Measurements from ENCODE around the gene CCDC174. TPM values are rescaled to one million over a fixed set of nuclear protein-coding genes. Genes with fewer than 3 reads are reported as not detected.

The CCDC174 gene
- total and polyA plus RNA-seq, 2 donors (not counting 3 experiments of a cell fraction or from before 2014, with no cell fraction given) = 4.7 to 16.6 TPM

DNA sequence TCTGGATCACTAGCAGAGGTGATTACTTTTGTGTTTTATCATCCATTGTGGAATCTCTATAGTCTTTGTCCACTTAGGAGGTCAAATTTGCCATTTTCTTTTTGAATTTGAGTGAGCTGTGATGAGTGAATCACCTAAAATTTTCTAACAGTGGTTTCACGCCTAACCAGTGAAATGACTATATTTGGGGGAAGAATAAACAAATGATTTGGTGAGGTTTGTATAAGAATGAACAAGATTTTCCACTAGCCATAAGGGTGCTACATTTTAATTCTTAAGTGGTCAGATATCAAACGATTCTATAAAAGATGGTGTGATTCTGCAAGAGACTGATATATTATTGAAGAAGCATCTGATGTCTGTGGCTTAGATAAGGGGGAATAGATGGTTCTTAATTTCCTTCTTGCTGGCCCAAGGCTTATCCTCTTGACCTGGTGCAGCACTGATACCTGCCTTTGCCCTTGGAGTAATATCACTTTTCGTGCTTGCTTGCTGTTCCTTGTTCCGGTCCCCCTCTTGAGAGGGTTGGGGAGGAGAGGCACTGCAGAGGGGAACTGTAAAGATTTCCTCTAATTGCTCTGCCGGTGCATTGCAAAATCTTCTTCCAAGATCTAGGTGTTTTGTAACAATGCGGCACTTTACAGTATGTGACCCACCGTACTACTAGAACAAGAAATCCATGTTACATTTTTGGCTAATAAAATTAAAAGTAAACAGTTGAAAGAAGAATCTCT is 37.9 kb downstream of the CCDC174 start:
- Histone ChIP-seq H3K4me3 (replicated peaks in 1 of 3; ENCODE audit: insufficient read depth in 1 of 3, low read depth in 1 of 3, low read length in 3 of 3) (no peak overlapping the region), H4K20me1 (replicated peaks; ENCODE audit: control insufficient read depth, extremely low read depth, insufficient read depth, low read length) (no peaks in the 10 kb centered on the region), H2AFZ (ENCODE audit: low read depth, low read length) (no peak overlapping the region), H3K36me3 (ENCODE audit: control insufficient read depth in 2 of 2, extremely low read depth in 1 of 2, insufficient read depth in 2 of 2, low read length in 2 of 2) (no peaks in the 10 kb centered on the region), H3K4me1 (ENCODE audit: control insufficient read depth, extremely low read depth, insufficient read depth, low read length) (no peaks in the 10 kb centered on the region), H3K9me1 (replicated peaks; ENCODE audit: control insufficient read depth, extremely low read depth, insufficient read depth, low read length) (no peaks in the 10 kb centered on the region), H3K27me3 (ENCODE audit: control insufficient read depth in 2 of 2, insufficient read depth in 2 of 2, low read length in 2 of 2) (peaks cover 4 to 5% of the 10 kb centered on the region in 2 experiments), H3K9ac (replicated peaks; ENCODE audit: extremely low read depth, insufficient read depth, low read length) (no peak overlapping the region), H3K4me2 (ENCODE audit: insufficient read depth, low read length) (no peak overlapping the region), H3K79me2 (ENCODE audit: control insufficient read depth, insufficient read depth, low read length) (no peaks in the 10 kb centered on the region), H3K9me3 (replicated peaks; ENCODE audit: control insufficient read depth, insufficient read depth, low read length) (no peaks in the 10 kb centered on the region), H3K27ac (ENCODE audit: insufficient read depth, low read depth, low read length) (no peak overlapping the region)
- BruUV-seq (replicated peaks) = no TSS peak
- intact Hi-C loops (cut with micrococcal nuclease) = no loop called here
- TF ChIP-seq GATA2 (IDR thresholded peaks at IDR 0.05; ENCODE audit: insufficient read depth, insufficient read length, low read depth, low read length) = no peak
- no peak for TF ChIP-seq POLR2A (IDR thresholded peaks at IDR 0.05; ENCODE audit: low read depth, low read length)
- no peak for TF ChIP-seq MYC (IDR thresholded peaks at IDR 0.05; ENCODE audit: low read depth, low read length)
- TF ChIP-seq EZH2 (IDR thresholded peaks at IDR 0.05; ENCODE audit: borderline replicate concordance, low read depth, low read length, severe bottlenecking) = no peak
- no peak for TF ChIP-seq POLR2AphosphoS5 (IDR thresholded peaks at IDR 0.05; ENCODE audit: insufficient read depth, low read depth, low read length)
- TF ChIP-seq, protein P1, sequence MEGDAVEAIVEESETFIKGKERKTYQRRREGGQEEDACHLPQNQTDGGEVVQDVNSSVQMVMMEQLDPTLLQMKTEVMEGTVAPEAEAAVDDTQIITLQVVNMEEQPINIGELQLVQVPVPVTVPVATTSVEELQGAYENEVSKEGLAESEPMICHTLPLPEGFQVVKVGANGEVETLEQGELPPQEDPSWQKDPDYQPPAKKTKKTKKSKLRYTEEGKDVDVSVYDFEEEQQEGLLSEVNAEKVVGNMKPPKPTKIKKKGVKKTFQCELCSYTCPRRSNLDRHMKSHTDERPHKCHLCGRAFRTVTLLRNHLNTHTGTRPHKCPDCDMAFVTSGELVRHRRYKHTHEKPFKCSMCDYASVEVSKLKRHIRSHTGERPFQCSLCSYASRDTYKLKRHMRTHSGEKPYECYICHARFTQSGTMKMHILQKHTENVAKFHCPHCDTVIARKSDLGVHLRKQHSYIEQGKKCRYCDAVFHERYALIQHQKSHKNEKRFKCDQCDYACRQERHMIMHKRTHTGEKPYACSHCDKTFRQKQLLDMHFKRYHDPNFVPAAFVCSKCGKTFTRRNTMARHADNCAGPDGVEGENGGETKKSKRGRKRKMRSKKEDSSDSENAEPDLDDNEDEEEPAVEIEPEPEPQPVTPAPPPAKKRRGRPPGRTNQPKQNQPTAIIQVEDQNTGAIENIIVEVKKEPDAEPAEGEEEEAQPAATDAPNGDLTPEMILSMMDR (IDR thresholded peaks at IDR 0.05; ENCODE audit: extremely low read depth in 1 of 2, insufficient read depth in 1 of 2, low read depth in 1 of 2, low read length in 2 of 2) = no peak
- no peak for TF ChIP-seq JUN (IDR thresholded peaks at IDR 0.05; ENCODE audit: borderline replicate concordance, insufficient read depth, insufficient read length, low read depth)
- no peak for TF ChIP-seq FOS (IDR thresholded peaks at IDR 0.05; ENCODE audit: borderline replicate concordance, insufficient read depth, low read length)
- TF ChIP-seq, protein P2, sequence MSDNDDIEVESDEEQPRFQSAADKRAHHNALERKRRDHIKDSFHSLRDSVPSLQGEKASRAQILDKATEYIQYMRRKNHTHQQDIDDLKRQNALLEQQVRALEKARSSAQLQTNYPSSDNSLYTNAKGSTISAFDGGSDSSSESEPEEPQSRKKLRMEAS (IDR thresholded peaks at IDR 0.05; ENCODE audit: insufficient read depth, insufficient read length) = no peak
- FAIRE-seq (no peak), DNase-seq (ENCODE audit: low read depth, low spot score) (no peak)
- ChIA-PET CTCF (interaction anchor here (1.0 kb wide), 1 partner anchor 24 kb away, joined by 3 read pairs; no protein-coding TSS in a partner anchor), POLR2A (no interaction called here)
- dilution Hi-C loops (cut with MboI; ENCODE audit: extremely low pct_ligation_motif_present, low sequenced_read_pairs) = no loop called here

All from endothelial cell of umbilical vein (primary cell).